Left ventricle myocardium inferior (tissue), 1 donor: ENCODE results near the gene SSBP3. TPM values are rescaled to one million over a fixed set of nuclear protein-coding genes. Genes with fewer than 3 reads are reported as not detected.
"Not testable (repeated sequence)": the region's sequence is repeated elsewhere in the genome, so short reads cannot be mapped to it uniquely, and the experiment has no call there.

ENCODE experiments used
- DNase-seq: peaks from one replicate; pipeline ENCODE4 v3.0.0-alpha.2; 2020
- H3K27ac ChIP-seq: fragments of 200-600 bp; replicated peaks from 2 replicates; pipeline ENCODE4 v1.8.0; 2021
- H3K27me3 ChIP-seq: fragments of 200-600 bp; 2 replicates; pipeline ENCODE4 v1.8.0; 2021; ENCODE audit warnings: low read depth
- H3K36me3 ChIP-seq: fragments of 200-600 bp; 2 replicates; pipeline ENCODE4 v1.8.0; 2021
- H3K4me1 ChIP-seq: fragments of 200-600 bp; 2 replicates; pipeline ENCODE4 v1.8.0; 2021
- H3K4me3 ChIP-seq: fragments of 200-600 bp; 2 replicates; pipeline ENCODE4 v1.8.0; 2021; ENCODE audit warnings: mild to moderate bottlenecking, moderate library complexity
- H3K9me3 ChIP-seq: fragments of 200-600 bp; replicated peaks from 2 replicates; pipeline ENCODE4 v1.8.0; 2021
- intact Hi-C: fragments of 100-400 bp; cut with micrococcal nuclease; formaldehyde crosslinking; loops from one replicate; pipeline ENCODE4 v1.11.0; 2022
- total RNA-seq: library from RNA; stranded (reverse); fragmentation: NEBNext Ultra II Directional; extraction: Animal tissue kit (Norgen Biotek cat#: 25700); gene quantifications from one replicate; pipeline ENCODE4 v1.2.1, GENCODE V29; 2021
- TF ChIP-seq, protein P1 (sequence below): fragments of 200-600 bp; IDR thresholded peaks from 2 replicates; pipeline ENCODE4 v1.8.0; 2021; ENCODE audit warnings: antibody characterized with exemption, mild to moderate bottlenecking, borderline replicate concordance
- donor health status: DM: no; HTN: yes; CAD: no; lungs with severe emphysema.

Gene SSBP3
- total RNA-seq, 1 donor from 2014 or later: 57.7 TPM

DNA sequence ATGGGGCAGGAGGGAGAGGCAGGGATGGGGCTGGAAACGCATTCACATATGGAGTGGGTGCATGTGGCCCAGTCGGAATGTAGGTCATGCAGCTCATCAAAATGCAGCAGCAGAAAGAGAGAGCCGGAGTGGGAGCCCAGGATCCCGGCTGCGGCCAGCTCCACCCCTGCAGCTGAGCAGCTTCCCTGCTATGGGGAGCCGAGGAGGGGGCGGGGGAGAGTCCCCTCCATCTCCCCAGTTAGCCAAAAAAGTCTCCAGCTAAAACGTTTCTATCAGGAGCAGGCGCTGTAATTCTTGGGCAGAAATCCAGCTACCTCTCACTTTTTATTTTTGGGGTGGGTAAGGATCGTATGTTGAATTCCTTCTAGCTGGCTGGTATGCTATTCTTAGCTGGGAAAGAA, 166.6 kb downstream of the SSBP3 start:
- TF ChIP-seq, protein P1, sequence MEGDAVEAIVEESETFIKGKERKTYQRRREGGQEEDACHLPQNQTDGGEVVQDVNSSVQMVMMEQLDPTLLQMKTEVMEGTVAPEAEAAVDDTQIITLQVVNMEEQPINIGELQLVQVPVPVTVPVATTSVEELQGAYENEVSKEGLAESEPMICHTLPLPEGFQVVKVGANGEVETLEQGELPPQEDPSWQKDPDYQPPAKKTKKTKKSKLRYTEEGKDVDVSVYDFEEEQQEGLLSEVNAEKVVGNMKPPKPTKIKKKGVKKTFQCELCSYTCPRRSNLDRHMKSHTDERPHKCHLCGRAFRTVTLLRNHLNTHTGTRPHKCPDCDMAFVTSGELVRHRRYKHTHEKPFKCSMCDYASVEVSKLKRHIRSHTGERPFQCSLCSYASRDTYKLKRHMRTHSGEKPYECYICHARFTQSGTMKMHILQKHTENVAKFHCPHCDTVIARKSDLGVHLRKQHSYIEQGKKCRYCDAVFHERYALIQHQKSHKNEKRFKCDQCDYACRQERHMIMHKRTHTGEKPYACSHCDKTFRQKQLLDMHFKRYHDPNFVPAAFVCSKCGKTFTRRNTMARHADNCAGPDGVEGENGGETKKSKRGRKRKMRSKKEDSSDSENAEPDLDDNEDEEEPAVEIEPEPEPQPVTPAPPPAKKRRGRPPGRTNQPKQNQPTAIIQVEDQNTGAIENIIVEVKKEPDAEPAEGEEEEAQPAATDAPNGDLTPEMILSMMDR: no peak
- peaks cover 73% of the 10 kb centered on the region for H3K36me3 ChIP-seq

DNA sequence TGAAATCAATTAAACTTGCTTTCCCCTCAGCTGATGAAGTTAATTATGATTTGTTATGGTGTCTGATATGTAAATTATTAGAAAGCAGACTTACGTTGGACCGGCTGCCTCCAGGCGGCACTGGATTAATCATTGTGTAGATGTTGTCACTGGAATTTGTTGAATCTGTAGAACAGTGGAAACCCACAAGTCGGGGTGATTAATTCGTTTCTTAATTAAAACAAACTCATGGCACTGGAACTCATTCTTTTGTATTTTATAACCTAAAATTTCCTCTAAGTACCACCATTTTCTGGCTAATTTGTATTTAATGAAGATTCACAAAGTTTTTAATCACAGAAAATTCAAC, 167.2 kb downstream of the SSBP3 start:
- no peaks in the 10 kb centered on the region for H3K4me1 ChIP-seq
- H3K27me3 ChIP-seq: no peaks in the 10 kb centered on the region
- H3K4me3 ChIP-seq: no peak overlapping the region
- DNase-seq: no peak
- H3K27ac ChIP-seq: no peak overlapping the region
- H3K36me3 ChIP-seq: peaks cover 74% of the 10 kb centered on the region
- intact Hi-C loops: no loop called here
- H3K9me3 ChIP-seq: no peaks in the 10 kb centered on the region
- TF ChIP-seq, protein P1: no peak

More for the DNA sequence above, 166.6 kb downstream of the SSBP3 start:
- H3K4me1 ChIP-seq: no peaks in the 10 kb centered on the region
- no peak for DNase-seq
- H3K27ac ChIP-seq: no peak overlapping the region
- H3K4me3 ChIP-seq: no peak overlapping the region
- H3K27me3 ChIP-seq: no peaks in the 10 kb centered on the region
- intact Hi-C loops: no loop called here
- H3K9me3 ChIP-seq: no peaks in the 10 kb centered on the region

DNA sequence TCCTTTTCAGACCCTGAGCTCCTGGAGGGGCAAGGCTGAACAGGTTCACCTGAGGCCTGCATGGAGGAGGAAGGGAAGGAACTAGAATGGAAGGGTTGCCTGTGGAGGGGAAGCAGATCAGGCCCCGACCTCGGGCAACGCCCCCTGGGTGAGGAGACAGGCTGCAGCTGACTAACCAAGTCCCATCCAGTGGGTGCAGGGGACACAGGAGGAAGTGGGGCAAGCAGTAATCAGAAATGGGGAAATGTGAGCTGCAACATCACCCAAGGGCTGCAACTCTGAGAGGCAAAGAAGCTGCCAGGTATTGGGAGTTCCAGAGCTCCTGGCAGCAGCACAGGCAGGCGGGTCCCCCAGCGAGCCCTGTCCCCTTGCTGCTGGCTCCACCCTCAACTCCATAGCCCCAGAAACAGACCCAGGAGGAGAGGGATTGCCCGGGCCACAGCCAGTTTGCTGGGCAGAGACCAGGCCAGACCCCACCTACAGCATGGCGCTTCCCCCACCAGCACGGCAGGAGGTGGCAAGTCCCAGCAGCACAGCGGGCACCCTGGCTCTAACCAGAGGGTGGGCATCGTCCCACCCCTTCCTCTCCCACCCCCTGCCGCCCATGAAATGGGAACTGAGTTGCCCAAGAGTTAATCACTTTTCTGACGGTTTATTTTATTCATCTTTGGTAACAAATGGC, 167.7 kb downstream of the SSBP3 start:
- Histone ChIP-seq H3K4me1 (no peaks in the 10 kb centered on the region), H3K9me3 (no peaks in the 10 kb centered on the region), H3K4me3 (no peak overlapping the region), H3K27ac (no peak overlapping the region), H3K36me3 (peaks cover 70% of the 10 kb centered on the region), H3K27me3 (no peaks in the 10 kb centered on the region)
- no peak for DNase-seq
- TF ChIP-seq, protein P1: no peak
- intact Hi-C loops: no loop called here

GRCh38 chr1:54237586-54237985, 168.6 kb downstream of the SSBP3 start:
- DNase-seq: no peak
- Histone ChIP-seq H3K4me3 (no peak overlapping the region), H3K27me3 (no peaks in the 10 kb centered on the region), H3K9me3 (no peaks in the 10 kb centered on the region), H3K36me3 (peaks cover 61% of the 10 kb centered on the region), H3K4me1 (no peaks in the 10 kb centered on the region), H3K27ac (no peak overlapping the region)
- intact Hi-C loops: no loop called here
- TF ChIP-seq, protein P1: no peak

DNA sequence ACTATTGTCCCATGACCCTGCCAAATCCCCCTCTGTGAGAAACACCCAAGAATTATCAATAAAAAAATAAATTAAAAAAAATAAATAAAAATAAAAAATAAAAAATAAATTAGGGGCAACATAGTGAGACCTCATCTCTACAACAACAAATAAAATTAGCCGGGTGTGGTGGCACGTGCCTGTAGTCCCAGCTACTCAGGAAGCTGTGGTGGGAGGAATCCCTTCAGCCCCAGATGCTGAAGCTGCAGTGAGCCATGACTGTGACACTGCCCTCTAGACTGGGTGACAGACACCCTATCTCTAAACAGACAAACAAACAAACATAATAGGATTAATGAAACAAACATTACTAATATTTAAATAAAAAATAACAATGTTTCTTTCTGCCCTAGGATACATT, 171.9 kb downstream of the SSBP3 start:
- H3K4me1 ChIP-seq: peaks cover 5% of the 10 kb centered on the region
- no peaks in the 10 kb centered on the region for H3K27me3 ChIP-seq
- H3K9me3 ChIP-seq: no peaks in the 10 kb centered on the region
- intact Hi-C loops: no loop called here
- TF ChIP-seq, protein P1: no peak
- no peak overlapping the region for H3K27ac ChIP-seq
- no peak for DNase-seq
- peaks cover 36% of the 10 kb centered on the region for H3K36me3 ChIP-seq
- no peak overlapping the region for H3K4me3 ChIP-seq

DNA sequence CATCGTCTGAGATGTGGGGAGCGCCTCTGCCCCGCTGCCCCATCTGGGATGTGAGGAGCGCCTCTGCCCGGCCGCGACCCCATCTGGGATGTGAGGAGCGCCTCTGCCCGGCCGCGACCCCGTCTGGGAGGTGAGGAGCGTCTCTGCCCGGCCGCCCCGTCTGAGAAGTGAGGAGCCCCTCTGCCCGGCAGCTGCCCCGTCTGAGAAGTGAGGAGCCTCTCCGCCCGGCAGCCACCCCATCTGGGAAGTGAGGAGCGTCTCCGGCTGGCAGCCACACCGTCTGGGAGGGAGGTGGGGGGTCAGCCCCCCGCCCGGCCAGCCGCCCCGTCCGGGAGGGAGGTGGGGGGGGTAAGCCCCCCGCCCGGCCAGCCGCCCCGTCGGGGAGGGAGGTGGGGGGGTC, 173.0 kb downstream of the SSBP3 start:
- DNase-seq, H3K9me3 ChIP-seq, H3K4me3 ChIP-seq, intact Hi-C loops, H3K27me3 ChIP-seq, H3K27ac ChIP-seq: not testable (repeated sequence)
- Histone ChIP-seq H3K4me1 (peaks cover 10% of the 10 kb centered on the region), H3K36me3 (peaks cover 25% of the 10 kb centered on the region)
